ENCODE results near the gene CRYAA. TPM values are rescaled to one million over a fixed set of nuclear protein-coding genes. Genes with fewer than 3 reads are reported as not detected.

The CRYAA gene
- total RNA-seq, 1 experiment from 2014 or later, result not detected

DNA sequence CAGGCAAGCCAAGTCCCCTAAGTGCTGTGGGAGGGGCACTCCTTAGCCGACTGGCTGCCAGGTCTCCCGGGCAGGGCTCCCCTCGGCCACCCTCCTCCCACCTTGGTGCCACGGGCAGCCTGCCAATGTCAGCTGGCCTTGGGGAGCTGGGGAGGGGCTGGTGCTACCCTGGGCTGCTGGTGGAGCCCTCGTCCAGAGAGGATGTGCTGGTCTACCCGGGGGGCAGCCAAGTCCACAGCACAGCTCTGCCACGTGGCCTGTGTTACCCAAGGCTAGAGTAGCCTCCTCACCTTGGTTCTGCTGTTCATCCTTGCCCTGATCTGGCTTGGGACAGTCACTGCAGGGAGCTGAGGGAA is 42.9 kb downstream of the CRYAA start:
- no peak overlapping the region for H2BK20ac ChIP-seq (ENCODE audit: low read depth, low read length, poor library complexity, severe bottlenecking)
- Mint-ChIP-seq H3K27ac (no peak overlapping the region; a peak in 1 of 7 replicates), H3K27me3 (ENCODE audit: low read depth) (peaks cover 3% of the 10 kb centered on the region), H3K9me3 (peaks cover 6 to 8% of the 10 kb centered on the region in 2 experiments; a peak in 4 of 5 replicates), H3K4me3 (no peak overlapping the region), H3K4me1 (peaks cover 2 to 6% of the 10 kb centered on the region in 2 experiments; a peak in 2 of 4 replicates), H3K36me3 (ENCODE audit: insufficient read depth in 1 of 3, low read depth in 3 of 3) (no peaks in the 10 kb centered on the region; a peak in 1 of 7 replicates)
- H4K20me1 ChIP-seq (ENCODE audit: control insufficient read depth, insufficient read depth, insufficient read length), result no peaks in the 10 kb centered on the region
- H3K4me1 ChIP-seq (ENCODE audit: insufficient read depth, low read length), result no peaks in the 10 kb centered on the region; the same call in 1 of the 2 replicates
- no peak overlapping the region for H3K4me2 ChIP-seq (ENCODE audit: insufficient read depth, insufficient read length, low read length)
- TF ChIP-seq, protein P1, sequence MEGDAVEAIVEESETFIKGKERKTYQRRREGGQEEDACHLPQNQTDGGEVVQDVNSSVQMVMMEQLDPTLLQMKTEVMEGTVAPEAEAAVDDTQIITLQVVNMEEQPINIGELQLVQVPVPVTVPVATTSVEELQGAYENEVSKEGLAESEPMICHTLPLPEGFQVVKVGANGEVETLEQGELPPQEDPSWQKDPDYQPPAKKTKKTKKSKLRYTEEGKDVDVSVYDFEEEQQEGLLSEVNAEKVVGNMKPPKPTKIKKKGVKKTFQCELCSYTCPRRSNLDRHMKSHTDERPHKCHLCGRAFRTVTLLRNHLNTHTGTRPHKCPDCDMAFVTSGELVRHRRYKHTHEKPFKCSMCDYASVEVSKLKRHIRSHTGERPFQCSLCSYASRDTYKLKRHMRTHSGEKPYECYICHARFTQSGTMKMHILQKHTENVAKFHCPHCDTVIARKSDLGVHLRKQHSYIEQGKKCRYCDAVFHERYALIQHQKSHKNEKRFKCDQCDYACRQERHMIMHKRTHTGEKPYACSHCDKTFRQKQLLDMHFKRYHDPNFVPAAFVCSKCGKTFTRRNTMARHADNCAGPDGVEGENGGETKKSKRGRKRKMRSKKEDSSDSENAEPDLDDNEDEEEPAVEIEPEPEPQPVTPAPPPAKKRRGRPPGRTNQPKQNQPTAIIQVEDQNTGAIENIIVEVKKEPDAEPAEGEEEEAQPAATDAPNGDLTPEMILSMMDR (conservative IDR thresholded peaks at IDR 0.05), result no peak
- H3K27ac ChIP-seq (ENCODE audit: insufficient read length, low read depth, low read length), result no peak overlapping the region
- H3K79me2 ChIP-seq (ENCODE audit: insufficient read depth, low read length), result no peaks in the 10 kb centered on the region
- no peak overlapping the region for H2BK120ac ChIP-seq (ENCODE audit: low read depth, low read length, poor library complexity, severe bottlenecking)
- no peak overlapping the region for H3K9ac ChIP-seq (ENCODE audit: extremely low read depth, insufficient read length, low read length)
- DNase-seq, result no peak
- no peaks in the 10 kb centered on the region for H3K9me3 ChIP-seq (ENCODE audit: control insufficient read depth, low read depth, low read length)
- H4K91ac ChIP-seq (ENCODE audit: insufficient read length, low read depth, low read length), result no peak overlapping the region
- H3K79me1 ChIP-seq (ENCODE audit: insufficient read depth, low read depth, low read length, poor library complexity, severe bottlenecking), result no peaks in the 10 kb centered on the region
- H3K23ac ChIP-seq (ENCODE audit: insufficient read length, low read depth, low read length), result no peak overlapping the region
- H3T11ph ChIP-seq (ENCODE audit: low read length), result no peak overlapping the region
- H3K14ac ChIP-seq (ENCODE audit: insufficient read depth, low read length), result no peak overlapping the region
- WGBS (ENCODE audit: extremely low coverage, insufficient read length, low lambda C conversion rate), result no CpG with 5 or more reads among the region's 7 CpGs
- H4K5ac ChIP-seq (ENCODE audit: insufficient read length, low read depth, low read length), result no peak overlapping the region
- H3K56ac ChIP-seq (ENCODE audit: insufficient read length, low read depth, low read length), result no peak overlapping the region
- H2AFZ ChIP-seq (ENCODE audit: low read length), result no peak overlapping the region
- H2BK5ac ChIP-seq (ENCODE audit: insufficient read length, low read length), result no peak overlapping the region
- no peak overlapping the region for H2AK5ac ChIP-seq (ENCODE audit: insufficient read length, low read length)
- no peak overlapping the region for H4K8ac ChIP-seq (replicated peaks; ENCODE audit: insufficient read length, low read depth, low read length)
- no peaks in the 10 kb centered on the region for H3K23me2 ChIP-seq (ENCODE audit: insufficient read length, low read depth, low read length, poor library complexity, severe bottlenecking)
- no peak overlapping the region for H2BK12ac ChIP-seq (ENCODE audit: insufficient read length, low read depth, low read length)
- no peaks in the 10 kb centered on the region for H3K27me3 ChIP-seq (ENCODE audit: insufficient read depth, low read length)
- H2BK15ac ChIP-seq (ENCODE audit: low read depth, low read length), result no peak overlapping the region
- H3K4ac ChIP-seq (ENCODE audit: low read depth, low read length), result no peak overlapping the region
- no peak overlapping the region for H3K18ac ChIP-seq (ENCODE audit: insufficient read length, low read depth, low read length)

Other genes with a start within 250 kb of the CRYAA start
- 234 and 238 TPM in 2 replicates for gene ERVH48-1, start 243.4 kb upstream of the CRYAA start, total RNA-seq (2021)
- gene PKNOX1, start 194.4 kb upstream of the CRYAA start, total RNA-seq (2021), result 38.1 and 43.4 TPM in 2 replicates
- 319 and 350 TPM in 2 replicates for gene CBS, start 93.2 kb upstream of the CRYAA start, total RNA-seq (2021)
- 29.7 and 51.9 TPM in 2 replicates for gene U2AF1, start 61.4 kb upstream of the CRYAA start, total RNA-seq (2021)